HG03139 (cell line): ENCODE measurements around the gene FRMD8.
A peak's percentile ranks its signal among the peaks of the same experiment; 100 is the strongest.
"Not testable (repeated sequence)": the region's sequence is repeated elsewhere in the genome, so short reads cannot be mapped to it uniquely, and the experiment has no call there.

Source experiments
- ATAC-seq: cut with Tn5 transposase; IDR thresholded peaks from one replicate; pipeline ENCODE4 v1.9.1; 2021; ENCODE audit not compliant: unreplicated experiment

Gene FRMD8

GRCh38 chr11:65452259-65452658, 65.8 kb downstream of the FRMD8 start:
- ATAC-seq, result not testable (repeated sequence)

GRCh38 chr11:65452806-65453490, 66.5 kb downstream of the FRMD8 start:
- ATAC-seq, result no peak

GRCh38 chr11:65454311-65454695, 67.9 kb downstream of the FRMD8 start:
- ATAC-seq, result no peak

GRCh38 chr11:65454696-65455456, 68.4 kb downstream of the FRMD8 start:
- peak; percentile 68 for ATAC-seq

GRCh38 chr11:65456418-65456817, 70.0 kb downstream of the FRMD8 start:
- ATAC-seq, result no peak

GRCh38 chr11:65459552-65459951, 73.1 kb downstream of the FRMD8 start:
- ATAC-seq, result no peak
